ENCODE measurements around the gene POLR2M. TPM values are rescaled to one million over a fixed set of nuclear protein-coding genes. Genes with fewer than 3 reads are reported as not detected.

Gene POLR2M
- total RNA-seq, 1 experiment from 2014 or later: 768 TPM

- in situ Hi-C loops (cut with HindIII; ENCODE audit: low pct_unique_long_range_greater_than_20kb, low sequenced_read_pairs): no loop called here
- DNase-seq (ENCODE audit: low read depth): no peak
These were observed 56.9 kb downstream of the POLR2M start for GRCh38 chr15:57763176-57763964.

Other genes starting within 250 kb of the POLR2M start
- gene MYZAP, start 114.8 kb upstream of the POLR2M start, total RNA-seq (2014; rRNA removed; shearing (Covaris generic); ENCODE audit: low replicate concordance): not detected in 2 replicates

Measured in Caki2 (cell line).